GM19397 (cell line): ENCODE measurements around the gene RARB.

Experiments
- ATAC-seq: cut with Tn5 transposase; IDR thresholded peaks from one replicate; pipeline ENCODE4 v1.9.1; 2021; ENCODE audit warnings: mild to moderate bottlenecking, moderate library complexity; ENCODE audit not compliant: unreplicated experiment

Gene RARB

GRCh38 chr3:25573386-25574171 lies 145.5 kb downstream of the RARB start:
- ATAC-seq = no peak

- ATAC-seq = no peak
Measured at GRCh38 chr3:25574172-25574765, 146.2 kb downstream of the RARB start.

- no peak for ATAC-seq
Measured at GRCh38 chr3:25575001-25575400, 146.9 kb downstream of the RARB start.

GRCh38 chr3:25576146-25576545 lies 148.1 kb downstream of the RARB start:
- ATAC-seq = no peak

GRCh38 chr3:25576831-25577454 lies 148.9 kb downstream of the RARB start:
- ATAC-seq = no peak

- no peak for ATAC-seq
Measured at GRCh38 chr3:25578059-25578458, 150.0 kb downstream of the RARB start.

GRCh38 chr3:25580534-25580933 lies 152.5 kb downstream of the RARB start:
- ATAC-seq = no peak

GRCh38 chr3:25581335-25581734 lies 153.3 kb downstream of the RARB start:
- ATAC-seq = no peak

GRCh38 chr3:25581823-25582222 lies 153.8 kb downstream of the RARB start:
- ATAC-seq = no peak

- ATAC-seq = no peak
Measured at GRCh38 chr3:25582242-25582641, 154.2 kb downstream of the RARB start.

GRCh38 chr3:25583343-25583742 lies 155.3 kb downstream of the RARB start:
- no peak for ATAC-seq

- ATAC-seq = no peak
Measured at GRCh38 chr3:25584011-25584789, 156.1 kb downstream of the RARB start.

GRCh38 chr3:25585361-25586166 lies 157.5 kb downstream of the RARB start:
- no peak for ATAC-seq

- ATAC-seq = no peak
Measured at GRCh38 chr3:25586167-25586505, 158.1 kb downstream of the RARB start.

- ATAC-seq = no peak
Measured at GRCh38 chr3:25586553-25586952, 158.5 kb downstream of the RARB start.

- ATAC-seq = no peak
Measured at GRCh38 chr3:25587094-25587493, 159.0 kb downstream of the RARB start.

- no peak for ATAC-seq
Measured at GRCh38 chr3:25587526-25587925, 159.5 kb downstream of the RARB start.

- no peak for ATAC-seq
Measured at GRCh38 chr3:25587975-25588374, 159.9 kb downstream of the RARB start.

GRCh38 chr3:25588441-25589103 lies 160.5 kb downstream of the RARB start:
- no peak for ATAC-seq

- no peak for ATAC-seq
Measured at GRCh38 chr3:25589104-25589782, 161.2 kb downstream of the RARB start.
